SK-N-MC (cell line): ENCODE measurements around the gene IGFALS.

Experiments
- DNase-seq: peaks from one replicate; pipeline ENCODE4 v3.0.0-alpha.2; 2011; ENCODE audit warnings: low read depth, low spot score
- H3K27ac ChIP-seq: fragments of 200-600 bp; sonication (generic); 2 replicates; pipeline ENCODE4 v1.5.1; 2016; ENCODE audit warnings: mixed run types
- H3K36me3 ChIP-seq: fragments of 200-600 bp; sonication (generic); 2 replicates; pipeline ENCODE4 v1.6.1; 2017; ENCODE audit warnings: antibody characterized with exemption, low read length, mixed read lengths; ENCODE audit not compliant: insufficient read depth
- H3K4me3 ChIP-seq: fragments of 200-600 bp; sonication (generic); 2 replicates; pipeline ENCODE4 v1.5.1; 2016
- H3K9ac ChIP-seq: fragments of 200-600 bp; sonication (generic); 2 replicates; pipeline ENCODE4 v1.8.0; 2017; ENCODE audit warnings: mixed run types, mixed read lengths; ENCODE audit not compliant: insufficient read length
- H3K9me3 ChIP-seq: fragments of 200-600 bp; sonication (generic); 2 replicates; pipeline ENCODE4 v1.6.1; 2017; ENCODE audit warnings: low read depth, mild to moderate bottlenecking, antibody characterized with exemption, low read length, moderate library complexity, mixed read lengths
- EZH2 ChIP-seq: fragments of 200-600 bp; sonication (generic); IDR thresholded peaks from one replicate; pipeline ENCODE4 v1.6.1; 2017; ENCODE audit warnings: antibody characterized with exemption
- FOXP2 ChIP-seq: optimal IDR thresholded peaks from 2 replicates; pipeline ENCODE3; 2011; ENCODE audit warnings: mild to moderate bottlenecking, moderate library complexity; ENCODE audit not compliant: insufficient read depth; ENCODE audit errors: extremely low read length, control extremely low read depth
- POLR2AphosphoS5 ChIP-seq: IDR thresholded peaks from 2 replicates; pipeline ENCODE4 v1.6.1; 2012; ENCODE audit warnings: mild to moderate bottlenecking, low read depth, low read length, borderline replicate concordance

The IGFALS gene

DNA sequence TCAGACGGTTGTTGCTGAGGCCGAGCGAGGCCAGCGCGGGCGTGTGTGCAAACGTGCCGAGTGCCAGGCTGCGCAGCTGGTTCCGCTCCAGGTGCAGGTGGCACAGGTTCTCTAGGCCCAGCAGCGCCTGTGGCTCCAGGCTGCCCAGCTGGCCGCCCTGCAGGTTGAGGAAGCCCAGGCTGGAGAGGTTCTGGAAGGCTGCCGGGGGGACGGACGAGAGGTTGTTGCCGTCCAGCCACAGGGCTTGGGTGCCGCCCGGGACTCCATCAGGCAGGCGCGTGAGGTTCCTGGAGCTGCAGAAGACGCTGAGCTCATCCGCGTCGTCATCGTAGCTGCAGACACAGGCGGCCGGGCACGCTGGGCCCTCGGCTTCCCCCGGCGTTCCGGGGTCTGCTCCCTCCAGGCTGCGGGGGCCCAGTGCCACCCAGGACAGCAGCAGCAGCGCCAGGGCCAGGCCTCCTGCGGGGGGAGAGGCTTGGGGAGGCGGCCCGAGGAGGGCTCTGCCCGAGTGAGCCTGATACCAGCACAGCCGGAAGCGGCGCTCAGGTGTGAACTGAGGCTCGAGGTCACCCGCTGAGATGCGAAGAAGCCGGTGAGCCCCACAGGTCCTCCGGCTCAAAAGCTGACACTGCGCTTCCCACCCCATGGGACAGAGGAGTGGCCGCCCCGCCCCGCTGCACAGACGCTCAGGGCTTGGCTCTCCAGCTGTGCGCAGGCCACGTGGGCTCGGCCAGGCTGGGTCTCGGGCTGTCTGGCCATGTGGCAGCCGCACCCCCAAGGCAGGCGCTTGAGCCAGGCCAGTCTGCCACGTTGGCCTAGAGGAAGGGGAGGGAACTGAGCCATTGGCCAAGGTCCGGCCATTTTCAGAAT is 1.3 kb downstream of the IGFALS start:
- DNase-seq: no peak
- no peaks in the 10 kb centered on the region; the same call in 1 of the 2 replicates for H3K36me3 ChIP-seq

DNA sequence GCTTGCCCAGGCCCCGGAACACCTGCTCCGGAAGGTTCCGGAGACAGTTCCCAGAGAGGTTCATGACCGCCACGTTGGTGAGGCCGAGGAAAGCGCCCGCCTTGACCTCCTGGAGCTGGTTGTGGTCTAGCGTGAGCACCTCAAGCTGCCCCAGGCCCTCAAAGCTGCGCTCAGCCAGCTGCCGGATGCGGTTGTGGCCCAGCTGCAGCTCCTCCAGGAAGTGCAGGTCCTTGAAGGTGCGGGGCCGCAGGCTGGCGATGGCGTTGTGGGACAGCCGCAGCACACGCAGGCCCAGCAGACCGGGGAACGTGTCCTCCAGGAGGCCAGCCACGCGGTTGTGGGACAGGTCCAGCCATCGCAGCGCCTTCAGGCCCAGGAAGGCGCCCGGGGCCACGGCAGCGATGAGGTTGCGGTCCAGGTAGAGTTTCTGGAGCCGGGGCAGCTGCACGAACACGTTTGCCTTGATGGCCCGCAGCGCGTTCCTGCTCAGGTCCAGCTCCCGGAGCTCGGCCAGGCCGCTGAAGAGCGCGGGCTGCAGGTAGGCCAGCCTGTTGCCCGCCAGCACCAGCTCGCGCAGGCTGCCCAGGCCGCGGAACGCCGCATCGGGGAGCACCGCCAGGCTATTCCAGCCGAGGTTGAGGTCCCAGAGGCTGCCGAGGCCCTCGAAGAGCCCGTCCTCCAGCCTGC is 2.1 kb downstream of the IGFALS start:
- Histone ChIP-seq H3K27ac (no peak overlapping the region), H3K9me3 (no peaks in the 10 kb centered on the region), H3K36me3 (no peaks in the 10 kb centered on the region; the same call in 1 of the 2 replicates), H3K4me3 (no peak overlapping the region), H3K9ac (no peak overlapping the region)
- DNase-seq: no peak
- TF ChIP-seq POLR2AphosphoS5 (no peak), EZH2 (no peak), FOXP2 (no peak)

More for the DNA sequence above, 1.3 kb downstream of the IGFALS start:
- TF ChIP-seq FOXP2 (no peak), EZH2 (no peak), POLR2AphosphoS5 (no peak)
- no peak overlapping the region for H3K27ac ChIP-seq
- no peak overlapping the region for H3K9ac ChIP-seq
- H3K4me3 ChIP-seq: no peak overlapping the region
- H3K9me3 ChIP-seq: no peaks in the 10 kb centered on the region

DNA sequence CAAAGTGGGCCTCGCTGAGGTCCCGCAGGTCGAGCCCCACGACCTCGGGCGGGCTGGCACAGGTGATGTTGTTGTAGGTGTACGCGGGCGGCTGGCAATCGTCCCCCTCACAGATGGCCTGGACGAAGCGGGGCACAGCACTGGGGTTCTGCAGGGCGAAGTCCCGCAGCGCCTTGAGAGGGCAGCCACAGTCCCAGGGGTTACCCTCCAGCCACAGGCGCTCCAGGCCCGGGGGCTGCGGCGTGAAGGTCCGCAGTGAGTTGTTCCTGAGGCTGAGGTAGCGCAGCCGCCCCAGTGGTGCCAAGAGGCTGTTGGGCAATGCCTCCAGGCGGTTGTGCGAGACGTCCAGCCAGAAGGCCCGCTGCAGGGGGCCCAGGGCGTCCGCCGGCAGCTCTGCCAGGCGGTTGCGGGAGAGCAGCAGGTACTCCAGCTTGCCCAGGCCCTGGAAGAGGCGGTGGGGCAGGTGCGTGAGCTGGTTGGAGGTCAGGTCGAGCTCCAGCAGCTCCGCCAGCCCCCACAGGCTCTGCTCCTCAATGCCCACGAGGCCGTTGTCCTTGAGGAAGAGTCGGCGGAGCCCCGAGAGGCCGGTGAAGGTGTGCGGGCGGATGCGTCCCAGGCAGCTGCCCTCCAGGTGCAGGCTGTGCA is 2.8 kb downstream of the IGFALS start:
- Histone ChIP-seq H3K36me3 (no peaks in the 10 kb centered on the region; the same call in 1 of the 2 replicates), H3K9me3 (no peaks in the 10 kb centered on the region), H3K4me3 (no peak overlapping the region), H3K27ac (no peak overlapping the region), H3K9ac (no peak overlapping the region)
- TF ChIP-seq POLR2AphosphoS5 (no peak), FOXP2 (no peak), EZH2 (no peak)
- DNase-seq: no peak

DNA sequence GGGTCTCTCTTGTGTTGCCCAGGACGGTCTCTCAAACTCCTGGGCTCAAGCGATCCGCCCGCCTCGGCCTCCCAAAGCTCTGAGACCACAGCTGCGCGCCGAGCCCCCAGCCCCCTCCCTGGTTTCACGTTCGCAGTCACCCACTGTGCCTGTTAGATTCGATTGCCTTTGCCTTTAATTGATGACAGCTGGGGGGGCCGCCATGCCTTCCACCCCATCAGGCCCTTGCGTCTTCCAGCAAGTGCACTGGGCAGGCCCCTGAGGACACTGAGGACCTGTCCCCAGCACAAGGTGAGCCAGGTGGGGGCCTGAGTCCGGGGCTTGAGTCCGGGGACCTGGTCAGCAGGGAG is 3.3 kb downstream of the IGFALS start:
- DNase-seq: no peak
- TF ChIP-seq FOXP2: no peak
- TF ChIP-seq EZH2: no peak
- no peak for TF ChIP-seq POLR2AphosphoS5
- H3K9me3 ChIP-seq: no peaks in the 10 kb centered on the region
- H3K4me3 ChIP-seq: no peak overlapping the region
- H3K27ac ChIP-seq: no peak overlapping the region
- H3K36me3 ChIP-seq: no peaks in the 10 kb centered on the region; the same call in 1 of the 2 replicates
- no peak overlapping the region for H3K9ac ChIP-seq

DNA sequence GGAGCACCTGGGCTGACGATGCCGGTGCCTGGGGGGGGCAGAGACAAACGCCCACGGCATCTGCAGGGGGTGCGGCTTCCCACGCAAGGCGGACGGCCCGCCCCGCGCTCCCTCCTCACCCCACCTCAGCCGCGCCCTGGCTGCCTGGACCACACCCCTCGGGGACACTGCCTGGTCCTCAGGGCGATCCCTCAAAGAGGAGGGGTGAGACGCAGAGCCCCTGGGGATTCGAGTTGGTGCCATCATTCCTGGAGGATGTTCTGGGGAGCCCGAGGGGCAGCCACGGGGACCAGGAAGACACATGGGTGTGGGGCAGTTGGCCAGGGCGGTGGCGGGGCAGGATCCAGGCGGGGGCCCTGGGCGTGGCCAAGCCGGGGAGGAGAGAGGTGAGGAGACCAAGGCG is 3.9 kb downstream of the IGFALS start:
- no peak overlapping the region for H3K27ac ChIP-seq
- H3K36me3 ChIP-seq: no peaks in the 10 kb centered on the region; the same call in 1 of the 2 replicates
- TF ChIP-seq EZH2 (no peak), FOXP2 (no peak), POLR2AphosphoS5 (no peak)
- no peak overlapping the region for H3K4me3 ChIP-seq
- no peak for DNase-seq
- no peak overlapping the region for H3K9ac ChIP-seq
- H3K9me3 ChIP-seq: no peaks in the 10 kb centered on the region

DNA sequence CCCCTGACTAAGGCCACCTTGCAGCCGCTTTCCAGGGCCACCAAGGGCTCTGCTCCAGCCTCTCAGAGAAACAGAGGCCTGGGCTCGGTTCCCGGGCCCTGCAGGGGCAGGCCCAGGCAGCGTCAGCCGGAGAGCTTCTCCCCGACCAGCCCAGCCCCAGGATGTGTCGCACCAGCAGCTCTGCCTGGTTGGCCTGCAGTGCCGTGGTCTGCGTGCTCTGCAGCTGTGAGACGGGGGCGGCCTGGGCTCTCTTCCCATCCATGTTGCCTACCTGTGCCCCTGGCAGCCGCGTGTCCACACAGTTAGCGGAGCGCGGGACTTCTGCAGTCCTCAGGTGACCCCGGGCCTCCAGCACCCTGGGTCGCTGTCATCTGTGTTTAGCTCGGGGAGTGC is 4.8 kb downstream of the IGFALS start:
- H3K36me3 ChIP-seq: no peaks in the 10 kb centered on the region; the same call in 1 of the 2 replicates
- no peaks in the 10 kb centered on the region for H3K9me3 ChIP-seq
- no peak overlapping the region for H3K27ac ChIP-seq
- TF ChIP-seq EZH2: no peak
- no peak for TF ChIP-seq POLR2AphosphoS5
- TF ChIP-seq FOXP2: no peak
- DNase-seq: no peak
- H3K9ac ChIP-seq: no peak overlapping the region
- H3K4me3 ChIP-seq: no peak overlapping the region

DNA sequence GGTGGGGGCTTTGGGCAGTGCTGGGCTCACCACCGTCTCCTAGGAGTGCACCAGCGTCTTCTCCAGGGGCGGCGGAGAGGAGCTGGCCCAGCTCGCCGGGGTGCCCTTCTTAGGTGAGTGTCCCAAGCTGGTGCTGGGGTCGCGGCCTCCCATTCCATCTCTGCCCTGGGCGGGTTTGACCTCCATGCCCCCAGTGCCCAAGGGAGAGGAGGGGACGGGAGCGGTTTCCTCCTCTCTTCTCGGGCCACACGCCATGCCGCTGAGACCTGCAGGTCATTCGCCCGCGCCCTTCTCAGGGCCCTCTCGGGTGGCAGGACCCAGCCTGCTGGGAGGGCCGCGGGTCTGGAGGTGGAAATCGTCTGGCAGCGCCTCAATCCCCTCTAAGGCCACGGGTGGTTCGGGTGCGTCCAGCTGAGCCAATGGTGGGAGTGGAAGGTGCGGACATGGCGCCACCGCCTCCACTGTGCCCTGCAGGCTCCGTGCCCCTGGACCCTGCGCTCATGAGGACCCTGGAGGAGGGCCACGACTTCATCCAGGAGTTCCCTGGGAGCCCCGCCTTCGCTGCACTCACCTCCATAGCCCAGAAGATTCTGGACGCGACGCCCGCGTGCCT is 5.3 kb downstream of the IGFALS start:
- Histone ChIP-seq H3K27ac (no peak overlapping the region), H3K9me3 (no peaks in the 10 kb centered on the region), H3K9ac (no peak overlapping the region), H3K36me3 (no peaks in the 10 kb centered on the region; the same call in 1 of the 2 replicates), H3K4me3 (no peak overlapping the region)
- DNase-seq: no peak
- TF ChIP-seq FOXP2 (no peak), POLR2AphosphoS5 (no peak), EZH2 (no peak)
